ENCODE results near the gene FAM163B.

The FAM163B gene

GRCh38 chr9:133582501-133583045 lies 26.6 kb downstream of the FAM163B start:
- DNase-seq (ENCODE audit: low read depth in 2 of 2) = no peak

- DNase-seq (ENCODE audit: low read depth in 2 of 2) = no peak
Observed at GRCh38 chr9:133581513-133582343, 27.5 kb downstream of the FAM163B start.

GRCh38 chr9:133581011-133581410 lies 28.2 kb downstream of the FAM163B start:
- DNase-seq (ENCODE audit: low read depth in 2 of 2) = no peak

- DNase-seq (ENCODE audit: low read depth in 2 of 2) = no peak
Observed at GRCh38 chr9:133580419-133580738, 28.8 kb downstream of the FAM163B start.

GRCh38 chr9:133579601-133580418 lies 29.4 kb downstream of the FAM163B start:
- no peak for DNase-seq (ENCODE audit: low read depth in 2 of 2)

GRCh38 chr9:133578524-133579441 lies 30.4 kb downstream of the FAM163B start:
- no peak for DNase-seq (ENCODE audit: low read depth in 2 of 2)

- DNase-seq (ENCODE audit: low read depth in 2 of 2) = no peak
Observed at GRCh38 chr9:133577737-133578112, 31.5 kb downstream of the FAM163B start.

GRCh38 chr9:133576875-133577736 lies 32.1 kb downstream of the FAM163B start:
- DNase-seq (ENCODE audit: low read depth in 2 of 2) = no peak

GRCh38 chr9:133576031-133576874 lies 32.9 kb downstream of the FAM163B start:
- no peak for DNase-seq (ENCODE audit: low read depth in 2 of 2)

- DNase-seq (ENCODE audit: low read depth in 2 of 2) = no peak
Observed at GRCh38 chr9:133575186-133576030, 33.8 kb downstream of the FAM163B start.

- DNase-seq (ENCODE audit: low read depth in 2 of 2) = no peak
Observed at GRCh38 chr9:133574771-133575170, 34.4 kb downstream of the FAM163B start.

- no peak for DNase-seq (ENCODE audit: low read depth in 2 of 2)
Observed at GRCh38 chr9:133573791-133574515, 35.2 kb downstream of the FAM163B start.

- no peak for DNase-seq (ENCODE audit: low read depth in 2 of 2)
Observed at GRCh38 chr9:133572821-133573361, 36.3 kb downstream of the FAM163B start.

- no peak for DNase-seq (ENCODE audit: low read depth in 2 of 2)
Observed at GRCh38 chr9:133571896-133572595, 37.1 kb downstream of the FAM163B start.

- no peak for DNase-seq (ENCODE audit: low read depth in 2 of 2)
Observed at GRCh38 chr9:133571391-133571890, 37.7 kb downstream of the FAM163B start.

- DNase-seq (ENCODE audit: low read depth in 2 of 2) = no peak
Observed at GRCh38 chr9:133570691-133571080, 38.5 kb downstream of the FAM163B start.

Data from stimulated activated CD8-positive, alpha-beta memory T cell treated with anti-CD3 and anti-CD28 coated beads, Interleukin-2, amount 100 ng/mL, for 48 hours (primary cell).